Dendritic cell treated with granulocyte-macrophage colony-stimulating factor and Interleukin-4, amounts not matched to agents 40 ng/mL and 50 ng/mL, for 4 days (primary cell): ENCODE measurements around the gene NPAS2.

Experiments
- H3K27ac Mint-ChIP-seq: one replicate; pipeline ENCODE4 v1.8.0; 2022; ENCODE audit warnings: mild to moderate bottlenecking, mixed read lengths
- H3K27me3 Mint-ChIP-seq: one replicate; pipeline ENCODE4 v1.8.0; 2022; ENCODE audit warnings: mild to moderate bottlenecking, mixed read lengths
- H3K36me3 Mint-ChIP-seq: one replicate; pipeline ENCODE4 v1.8.0; 2022; ENCODE audit warnings: low read depth, mixed read lengths
- H3K4me1 Mint-ChIP-seq: one replicate; pipeline ENCODE4 v1.8.0; 2022; ENCODE audit warnings: low read depth, mixed read lengths
- H3K4me3 Mint-ChIP-seq: one replicate; pipeline ENCODE4 v1.8.0; 2022; ENCODE audit warnings: mild to moderate bottlenecking, moderate library complexity, mixed read lengths
- H3K9me3 Mint-ChIP-seq: one replicate; pipeline ENCODE4 v1.8.0; 2022; ENCODE audit warnings: mixed read lengths
- intact Hi-C: fragments of 100-400 bp; cut with micrococcal nuclease; formaldehyde crosslinking; loops from one replicate; pipeline ENCODE4 v1.15.0; 2022

The NPAS2 gene

GRCh38 chr2:100865816-100866460, 46.0 kb downstream of the NPAS2 start:
- intact Hi-C loops, result no loop called here
- H3K36me3 Mint-ChIP-seq, result no peaks in the 10 kb centered on the region
- H3K27me3 Mint-ChIP-seq, result peaks cover 21% of the 10 kb centered on the region
- H3K9me3 Mint-ChIP-seq, result peaks cover 11% of the 10 kb centered on the region
- H3K27ac Mint-ChIP-seq, result no peak overlapping the region
- H3K4me1 Mint-ChIP-seq, result peaks cover 6% of the 10 kb centered on the region
- no peak overlapping the region for H3K4me3 Mint-ChIP-seq

GRCh38 chr2:100868083-100868482, 48.1 kb downstream of the NPAS2 start:
- intact Hi-C loops, result no loop called here
- H3K36me3 Mint-ChIP-seq, result no peaks in the 10 kb centered on the region

GRCh38 chr2:100869120-100869519, 49.2 kb downstream of the NPAS2 start:
- peaks cover 6% of the 10 kb centered on the region for H3K4me1 Mint-ChIP-seq
- H3K36me3 Mint-ChIP-seq, result no peaks in the 10 kb centered on the region
- H3K27me3 Mint-ChIP-seq, result peaks cover 17% of the 10 kb centered on the region
- H3K9me3 Mint-ChIP-seq, result peaks cover 11% of the 10 kb centered on the region
- H3K4me3 Mint-ChIP-seq, result no peak overlapping the region
- no peak overlapping the region for H3K27ac Mint-ChIP-seq
- intact Hi-C loops, result no loop called here

More at GRCh38 chr2:100868083-100868482, 48.1 kb downstream of the NPAS2 start:
- H3K27ac Mint-ChIP-seq, result no peak overlapping the region
- peaks cover 6% of the 10 kb centered on the region for H3K4me1 Mint-ChIP-seq
- peaks cover 11% of the 10 kb centered on the region for H3K9me3 Mint-ChIP-seq
- peaks cover 19% of the 10 kb centered on the region for H3K27me3 Mint-ChIP-seq
- H3K4me3 Mint-ChIP-seq, result no peak overlapping the region

GRCh38 chr2:100870652-100871531, 51.0 kb downstream of the NPAS2 start:
- H3K9me3 Mint-ChIP-seq, result peaks cover 11% of the 10 kb centered on the region
- no peak overlapping the region for H3K4me3 Mint-ChIP-seq
- intact Hi-C loops, result no loop called here
- H3K4me1 Mint-ChIP-seq, result peaks cover 4% of the 10 kb centered on the region
- peaks cover 14% of the 10 kb centered on the region for H3K27me3 Mint-ChIP-seq
- no peaks in the 10 kb centered on the region for H3K36me3 Mint-ChIP-seq
- no peak overlapping the region for H3K27ac Mint-ChIP-seq

GRCh38 chr2:100875516-100876230, 55.7 kb downstream of the NPAS2 start:
- Mint-ChIP-seq H3K36me3 (no peaks in the 10 kb centered on the region), H3K4me3 (no peak overlapping the region), H3K9me3 (no peaks in the 10 kb centered on the region), H3K27ac (no peak overlapping the region), H3K4me1 (no peaks in the 10 kb centered on the region), H3K27me3 (peaks cover 4% of the 10 kb centered on the region)
- intact Hi-C loops, result no loop called here

GRCh38 chr2:100876231-100876860, 56.4 kb downstream of the NPAS2 start:
- Mint-ChIP-seq H3K27ac (no peak overlapping the region), H3K4me3 (no peak overlapping the region), H3K36me3 (no peaks in the 10 kb centered on the region), H3K27me3 (peaks cover 4% of the 10 kb centered on the region), H3K4me1 (no peaks in the 10 kb centered on the region), H3K9me3 (no peaks in the 10 kb centered on the region)
- intact Hi-C loops, result no loop called here

- H3K27ac Mint-ChIP-seq, result no peak overlapping the region
- H3K27me3 Mint-ChIP-seq, result no peaks in the 10 kb centered on the region
- intact Hi-C loops, result no loop called here
- H3K36me3 Mint-ChIP-seq, result no peaks in the 10 kb centered on the region
- H3K4me3 Mint-ChIP-seq, result no peak overlapping the region
- no peaks in the 10 kb centered on the region for H3K4me1 Mint-ChIP-seq
- H3K9me3 Mint-ChIP-seq, result no peaks in the 10 kb centered on the region
These were observed 57.6 kb downstream of the NPAS2 start for GRCh38 chr2:100877555-100877954.

GRCh38 chr2:100878000-100878791, 58.3 kb downstream of the NPAS2 start:
- Mint-ChIP-seq H3K9me3 (no peaks in the 10 kb centered on the region), H3K27ac (no peak overlapping the region), H3K4me3 (no peak overlapping the region), H3K27me3 (no peaks in the 10 kb centered on the region), H3K36me3 (no peaks in the 10 kb centered on the region), H3K4me1 (no peaks in the 10 kb centered on the region)
- intact Hi-C loops, result no loop called here

- Mint-ChIP-seq H3K4me3 (no peak overlapping the region), H3K27ac (no peak overlapping the region), H3K27me3 (no peaks in the 10 kb centered on the region), H3K36me3 (no peaks in the 10 kb centered on the region), H3K4me1 (no peaks in the 10 kb centered on the region), H3K9me3 (no peaks in the 10 kb centered on the region)
- intact Hi-C loops, result no loop called here
These were observed 59.4 kb downstream of the NPAS2 start for GRCh38 chr2:100879296-100879695.

GRCh38 chr2:100880036-100880435, 60.1 kb downstream of the NPAS2 start:
- Mint-ChIP-seq H3K36me3 (no peaks in the 10 kb centered on the region), H3K9me3 (no peaks in the 10 kb centered on the region), H3K27me3 (peaks cover 2% of the 10 kb centered on the region), H3K4me1 (no peaks in the 10 kb centered on the region), H3K4me3 (no peak overlapping the region), H3K27ac (no peak overlapping the region)
- intact Hi-C loops, result no loop called here

- no peaks in the 10 kb centered on the region for H3K36me3 Mint-ChIP-seq
These were observed 60.8 kb downstream of the NPAS2 start for GRCh38 chr2:100880730-100881129.

GRCh38 chr2:100882645-100883613, 63.0 kb downstream of the NPAS2 start:
- Mint-ChIP-seq H3K9me3 (no peaks in the 10 kb centered on the region), H3K27ac (no peak overlapping the region), H3K36me3 (no peaks in the 10 kb centered on the region), H3K4me1 (peaks cover 4% of the 10 kb centered on the region), H3K27me3 (peaks cover 9% of the 10 kb centered on the region), H3K4me3 (no peak overlapping the region)
- intact Hi-C loops, result no loop called here

More at GRCh38 chr2:100880730-100881129, 60.8 kb downstream of the NPAS2 start:
- Mint-ChIP-seq H3K27me3 (peaks cover 3% of the 10 kb centered on the region), H3K9me3 (no peaks in the 10 kb centered on the region), H3K4me1 (no peaks in the 10 kb centered on the region), H3K27ac (no peak overlapping the region), H3K4me3 (no peak overlapping the region)
- intact Hi-C loops, result no loop called here
